OCI-M2 (cell line): ENCODE measurements around the gene NOL4L.
"Not testable (repeated sequence)": the region's sequence is repeated elsewhere in the genome, so short reads cannot be mapped to it uniquely, and the experiment has no call there.

Source experiments
- DNase-seq: peaks from one replicate; lab custom pipeline; 2025; ENCODE audit not compliant: unreplicated experiment; lab: John Stamatoyannopoulos, UW

The NOL4L gene

GRCh38 chr20:32476684-32477593 lies 108.2 kb downstream of the NOL4L start:
- DNase-seq: no peak

GRCh38 chr20:32474967-32475811 lies 109.9 kb downstream of the NOL4L start:
- no peak for DNase-seq

GRCh38 chr20:32474717-32474966 lies 110.5 kb downstream of the NOL4L start:
- no peak for DNase-seq

- no peak for DNase-seq
Measured at GRCh38 chr20:32474009-32474716, 111.0 kb downstream of the NOL4L start.

GRCh38 chr20:32473231-32474008 lies 111.7 kb downstream of the NOL4L start:
- DNase-seq: no peak

GRCh38 chr20:32472581-32473207 lies 112.4 kb downstream of the NOL4L start:
- DNase-seq: no peak

GRCh38 chr20:32470940-32471339 lies 114.2 kb downstream of the NOL4L start:
- DNase-seq: no peak

- no peak for DNase-seq
Measured at GRCh38 chr20:32470025-32470861, 114.9 kb downstream of the NOL4L start.

GRCh38 chr20:32468860-32469259 lies 116.3 kb downstream of the NOL4L start:
- DNase-seq: no peak

- DNase-seq: no peak
Measured at GRCh38 chr20:32468313-32468640, 116.9 kb downstream of the NOL4L start.

- DNase-seq: no peak
Measured at GRCh38 chr20:32467506-32468312, 117.4 kb downstream of the NOL4L start.

- no peak for DNase-seq
Measured at GRCh38 chr20:32466739-32467505, 118.2 kb downstream of the NOL4L start.

GRCh38 chr20:32465901-32466675 lies 119.0 kb downstream of the NOL4L start:
- DNase-seq: not testable (repeated sequence)

- no peak for DNase-seq
Measured at GRCh38 chr20:32465092-32465900, 119.8 kb downstream of the NOL4L start.

GRCh38 chr20:32464401-32465091 lies 120.6 kb downstream of the NOL4L start:
- DNase-seq: no peak
